Stimulated activated CD8-positive, alpha-beta memory T cell treated with anti-CD3 and anti-CD28 coated beads, Interleukin-12 subunit alpha, Interleukin-12 subunit beta, amount 100 ng/mL, for 24 hours (primary cell): Measurements from ENCODE around the gene SCYL3.
"Not testable (repeated sequence)": the region's sequence is repeated elsewhere in the genome, so short reads cannot be mapped to it uniquely, and the experiment has no call there.

Source experiments
- DNase-seq: peaks from one replicate; pipeline ENCODE4 v3.0.0-alpha.2; 2020; ENCODE audit errors: extremely low read depth

Gene SCYL3

GRCh38 chr1:169871988-169872387 is 21.7 kb downstream of the SCYL3 start:
- not testable (repeated sequence) for DNase-seq

GRCh38 chr1:169869426-169869825 is 24.3 kb downstream of the SCYL3 start:
- no peak for DNase-seq

- DNase-seq, result no peak
Observed at GRCh38 chr1:169868978-169869377, 24.7 kb downstream of the SCYL3 start.

- no peak for DNase-seq
Observed at GRCh38 chr1:169867012-169867675, 26.6 kb downstream of the SCYL3 start.

GRCh38 chr1:169866577-169866976 is 27.1 kb downstream of the SCYL3 start:
- DNase-seq, result no peak

GRCh38 chr1:169864531-169864930 is 29.2 kb downstream of the SCYL3 start:
- not testable (repeated sequence) for DNase-seq

- no peak for DNase-seq
Observed at GRCh38 chr1:169860750-169861149, 32.9 kb downstream of the SCYL3 start.

GRCh38 chr1:169860187-169860586 is 33.5 kb downstream of the SCYL3 start:
- DNase-seq, result no peak

GRCh38 chr1:169859001-169859400 is 34.7 kb downstream of the SCYL3 start:
- DNase-seq, result no peak

- no peak for DNase-seq
Observed at GRCh38 chr1:169858467-169858866, 35.2 kb downstream of the SCYL3 start.

GRCh38 chr1:169853341-169853740 is 40.4 kb downstream of the SCYL3 start:
- DNase-seq, result no peak

- DNase-seq, result no peak
Observed at GRCh38 chr1:169849346-169850022, 44.2 kb downstream of the SCYL3 start.

- DNase-seq, result no peak
Observed at GRCh38 chr1:169848456-169848855, 45.2 kb downstream of the SCYL3 start.

GRCh38 chr1:169844941-169845608 is 48.6 kb downstream of the SCYL3 start:
- no peak for DNase-seq

GRCh38 chr1:169838942-169839341 is 54.8 kb downstream of the SCYL3 start:
- no peak for DNase-seq

GRCh38 chr1:169836198-169836597 is 57.5 kb downstream of the SCYL3 start:
- DNase-seq, result no peak

GRCh38 chr1:169835647-169836046 is 58.0 kb downstream of the SCYL3 start:
- DNase-seq, result no peak

GRCh38 chr1:169834869-169835268 is 58.8 kb downstream of the SCYL3 start:
- DNase-seq, result no peak

GRCh38 chr1:169833179-169833901 is 60.4 kb downstream of the SCYL3 start:
- DNase-seq, result no peak

GRCh38 chr1:169829671-169830070 is 64.0 kb downstream of the SCYL3 start:
- no peak for DNase-seq

GRCh38 chr1:169824153-169824552 is 69.5 kb downstream of the SCYL3 start:
- no peak for DNase-seq

- DNase-seq, result no peak
Observed at GRCh38 chr1:169821500-169821899, 72.2 kb downstream of the SCYL3 start.
